Measurements from ENCODE around the gene SPTB. TPM values are rescaled to one million over a fixed set of nuclear protein-coding genes. Genes with fewer than 3 reads are reported as not detected.

The SPTB gene
- total and polyA plus RNA-seq, 9 of the 15 experiments (the other 6 are each of a cell fraction or from before 2014, with no cell fraction given), result 0.21 to 45.9 (median 11.7) TPM

GRCh38 chr14:64725261-64725815 is 154.4 kb downstream of the SPTB start (continued):
- TF ChIP-seq E2F5 (CRISPR knock-in tag; IDR thresholded peaks at IDR 0.05), result no peak
- TF ChIP-seq KAT2B (IDR thresholded peaks at IDR 0.05; ENCODE audit: low read depth, low read length), result no peak
- TF ChIP-seq ZBTB26 (CRISPR knock-in tag; IDR thresholded peaks at IDR 0.05), result no peak
- TF ChIP-seq RB1 (IDR thresholded peaks at IDR 0.05; ENCODE audit: low read depth), result no peak
- no peak for TF ChIP-seq ZNF174 (CRISPR knock-in tag; IDR thresholded peaks at IDR 0.05)
- TF ChIP-seq CUX1 (CRISPR knock-in tag; IDR thresholded peaks at IDR 0.05), result no peak
- no peak for TF ChIP-seq ZNF717 (CRISPR knock-in tag; IDR thresholded peaks at IDR 0.05)
- no peak for TF ChIP-seq ZNF655 (CRISPR knock-in tag; IDR thresholded peaks at IDR 0.05)
- no peak for TF ChIP-seq KLF16 (IDR thresholded peaks at IDR 0.05)
- TF ChIP-seq SAFB2 (IDR thresholded peaks at IDR 0.05; ENCODE audit: borderline replicate concordance, low read depth, low read length, severe bottlenecking), result no peak
- no peak for TF ChIP-seq MNT (conservative IDR thresholded peaks at IDR 0.05)
- TF ChIP-seq NCOA2 (IDR thresholded peaks at IDR 0.05; ENCODE audit: partially characterized antibody in 2 of 2), result no peak
- no peak for TF ChIP-seq NFYB (IDR thresholded peaks at IDR 0.05; ENCODE audit: extremely low read depth, insufficient read length)

All from K562 (cell line).